Activated CD8-positive, alpha-beta memory T cell treated with anti-CD3 and anti-CD28 coated beads, Interleukin-2, amount 50 U/mL, for 1 hour (primary cell): ENCODE results near the gene RFTN1.

Source experiments
- DNase-seq: peaks from one replicate; pipeline ENCODE4 v3.0.0-alpha.2; 2020; ENCODE audit errors: extremely low read depth

Gene RFTN1

DNA sequence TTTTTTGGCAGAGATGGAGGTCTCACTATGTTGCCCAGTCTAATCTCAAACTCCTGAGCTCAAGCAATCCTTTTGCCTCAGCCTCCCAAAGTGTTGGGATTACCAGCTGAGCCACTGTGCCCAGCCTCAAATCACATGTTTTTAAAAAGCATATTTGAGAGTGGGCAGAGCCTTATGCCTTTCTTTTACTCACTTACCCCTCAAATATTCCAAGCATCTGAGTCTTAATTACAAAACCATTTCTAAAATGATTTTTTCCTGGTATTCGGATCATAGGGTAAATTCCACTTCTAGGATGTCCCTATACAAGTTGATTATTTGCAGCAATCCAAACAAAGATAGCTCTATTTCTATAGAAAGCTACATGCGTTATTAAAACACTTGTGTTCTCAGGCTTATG lies 106.1 kb downstream of the RFTN1 start:
- DNase-seq: no peak

DNA sequence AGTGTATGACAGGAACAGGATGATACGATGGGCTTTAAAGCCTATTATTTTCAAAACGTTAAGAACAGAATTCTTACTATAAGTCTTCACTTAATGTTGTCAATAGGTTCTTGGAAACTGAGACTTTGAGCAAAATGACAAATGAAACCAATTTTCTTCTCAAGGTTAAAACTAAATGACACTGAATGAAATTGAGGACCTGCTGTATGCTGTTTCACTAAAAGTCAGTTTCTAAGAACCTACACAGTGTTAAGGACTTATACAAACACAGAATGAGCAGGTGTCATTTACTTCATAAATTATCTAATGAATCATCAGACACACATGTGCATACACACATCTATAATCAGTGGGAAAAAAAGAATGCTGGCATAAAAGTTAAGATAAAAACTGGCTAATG lies 106.9 kb downstream of the RFTN1 start:
- no peak for DNase-seq

DNA sequence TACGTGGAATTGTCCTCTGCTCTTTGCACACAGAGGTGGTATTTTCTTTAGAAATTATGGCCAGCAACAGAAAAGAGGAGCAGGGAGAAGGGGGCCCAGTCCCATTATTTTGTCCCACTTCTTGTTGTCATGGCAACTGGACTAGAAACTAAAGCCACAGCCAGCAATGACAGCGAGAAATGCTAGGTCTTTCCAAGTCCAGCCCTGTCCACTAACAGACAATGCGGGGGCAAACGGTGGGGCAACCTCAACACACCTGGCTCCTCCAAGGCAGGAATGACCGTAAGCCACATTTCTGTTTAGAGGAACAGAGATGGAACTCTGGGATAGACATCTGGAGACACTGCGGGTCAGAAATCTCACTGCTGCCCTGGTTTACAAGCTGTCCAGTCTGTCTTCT lies 107.3 kb downstream of the RFTN1 start:
- DNase-seq: no peak

DNA sequence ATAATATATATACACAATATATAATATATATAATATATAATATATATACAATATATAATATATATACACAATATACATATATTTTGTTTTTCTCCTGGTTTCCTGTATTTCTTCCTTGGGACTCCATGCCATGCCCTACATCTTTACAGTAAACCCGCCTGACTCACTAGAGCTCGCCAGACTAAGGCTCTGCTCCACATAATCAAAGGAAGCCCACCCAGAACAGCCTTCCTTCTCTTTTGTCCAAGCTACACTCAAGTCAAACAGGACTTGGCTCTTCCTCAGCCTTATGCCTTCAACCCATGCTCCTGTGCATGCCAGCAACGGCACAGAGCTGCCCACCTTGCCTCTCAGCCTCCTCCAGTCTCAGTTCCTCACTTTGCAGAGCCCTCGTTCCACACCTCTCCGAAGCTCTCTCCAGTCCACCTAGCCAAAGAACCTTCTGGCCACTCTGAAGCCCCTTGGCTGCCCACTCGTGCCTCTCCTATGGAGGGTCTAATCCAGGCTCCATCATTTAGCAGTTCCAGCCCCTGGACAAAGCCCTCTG lies 109.1 kb downstream of the RFTN1 start:
- DNase-seq: no peak

DNA sequence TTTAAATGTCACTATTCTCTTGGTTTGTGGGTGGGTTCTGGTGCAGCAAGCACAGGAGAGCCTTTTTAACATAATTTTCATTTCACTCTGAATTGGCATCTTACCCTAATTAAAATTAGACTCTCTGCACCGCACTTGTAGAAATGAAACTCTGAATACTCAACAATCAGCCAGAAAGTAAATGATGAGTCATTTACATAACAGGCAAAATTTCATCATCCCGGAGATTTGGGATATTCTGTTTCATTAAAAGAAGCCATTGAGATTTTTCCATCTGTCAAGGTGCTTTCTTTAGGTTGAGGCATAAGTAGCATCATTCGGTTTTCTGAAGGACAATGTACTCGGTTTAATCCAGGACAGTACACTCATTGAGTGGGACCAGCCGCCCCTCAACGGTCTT lies 111.0 kb downstream of the RFTN1 start:
- no peak for DNase-seq

DNA sequence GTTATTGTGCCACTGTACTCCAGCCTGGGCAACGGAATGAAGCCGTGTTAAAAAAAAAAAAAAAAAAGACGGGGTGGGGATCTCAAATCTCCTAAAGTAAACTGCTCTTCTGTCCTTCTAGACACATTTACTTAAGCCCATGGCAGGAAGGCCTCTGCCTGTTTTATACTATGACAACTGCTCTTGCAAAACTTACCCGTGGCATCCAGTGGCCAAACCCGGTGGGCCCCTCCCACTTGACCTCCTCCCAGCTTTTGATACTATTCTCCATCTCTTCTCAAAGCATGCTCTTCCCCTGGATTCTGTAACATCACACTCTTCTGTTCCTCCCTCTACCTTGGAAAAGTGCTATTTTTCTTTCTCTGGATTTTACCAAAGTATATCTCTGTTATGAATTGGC lies 112.2 kb downstream of the RFTN1 start:
- no peak for DNase-seq

DNA sequence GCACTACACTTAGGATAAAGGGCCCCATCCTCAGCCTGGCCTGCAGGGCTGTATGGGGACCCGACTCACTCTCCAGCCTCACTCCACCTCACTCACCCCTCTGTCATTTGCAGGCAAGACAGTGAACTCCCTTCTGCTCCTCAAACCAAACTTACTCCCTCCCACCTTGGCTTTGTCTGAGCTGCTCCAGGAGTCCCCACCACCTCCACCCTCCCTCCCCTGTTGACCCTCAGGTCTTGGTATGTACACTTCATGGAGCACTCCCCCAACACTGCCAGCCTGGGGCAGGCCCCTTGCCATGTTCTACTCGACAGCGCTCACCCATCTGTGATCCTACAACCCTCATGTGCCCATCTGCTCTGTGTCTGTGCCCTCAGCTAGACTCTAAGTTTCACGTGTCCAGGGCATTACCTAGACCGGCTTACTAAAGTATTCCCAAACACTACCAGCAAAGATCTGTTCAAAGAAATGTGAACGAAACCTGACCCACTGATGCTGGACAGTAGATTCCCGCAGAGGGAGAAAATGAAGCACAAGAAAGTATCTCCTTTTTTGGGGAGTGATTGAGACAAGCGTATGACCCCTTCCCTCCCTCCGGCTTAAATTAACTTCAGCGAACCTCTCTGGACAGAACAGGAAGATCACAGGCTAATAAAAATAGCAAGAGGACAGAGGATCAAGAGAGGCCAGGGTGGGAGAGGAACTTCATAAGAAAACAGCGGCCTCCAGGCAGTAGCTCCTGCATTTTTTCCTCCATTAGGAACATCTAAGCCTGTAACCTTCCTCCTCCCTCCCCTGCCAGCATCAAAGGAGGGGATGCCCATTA lies 113.2 kb downstream of the RFTN1 start:
- DNase-seq: no peak

DNA sequence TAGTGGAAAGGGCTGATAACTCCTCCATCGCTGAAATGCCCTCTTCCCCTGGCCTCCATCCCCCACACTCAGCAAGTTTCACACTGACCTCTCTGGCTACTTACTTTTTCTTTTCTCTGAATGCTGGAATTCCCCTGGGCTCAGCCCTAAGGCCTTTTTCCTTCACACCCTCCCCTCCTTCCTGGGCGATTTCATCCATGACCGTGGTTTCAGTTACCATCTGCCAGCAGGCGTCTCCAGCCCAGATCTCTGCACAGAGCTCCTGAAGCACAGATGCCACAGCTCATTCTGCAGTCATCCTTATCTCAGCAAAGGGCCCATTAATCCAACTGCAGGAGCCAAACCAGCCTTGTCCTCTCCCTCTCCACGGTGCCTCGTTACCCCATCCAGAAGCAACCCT lies 114.0 kb downstream of the RFTN1 start:
- DNase-seq: no peak

DNA sequence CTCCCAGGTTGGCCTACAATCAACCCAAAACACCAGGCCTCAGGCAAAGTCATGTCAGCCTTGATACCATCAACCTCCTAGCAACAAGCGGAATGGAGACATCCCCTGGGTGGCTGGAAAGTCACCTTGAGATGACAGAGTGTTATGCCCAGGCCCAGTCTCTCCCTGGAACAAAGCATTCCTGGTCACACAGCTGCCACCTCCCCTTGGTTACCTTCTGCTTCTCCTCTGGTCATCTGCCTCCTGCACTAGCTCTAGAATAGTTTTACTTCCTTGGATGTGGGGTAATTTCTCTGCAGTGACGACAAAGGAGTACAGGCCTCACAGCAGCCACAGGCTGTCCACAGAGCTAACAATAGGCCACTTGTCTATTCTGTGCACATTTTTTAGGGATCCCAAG lies 114.9 kb downstream of the RFTN1 start:
- DNase-seq: no peak

DNA sequence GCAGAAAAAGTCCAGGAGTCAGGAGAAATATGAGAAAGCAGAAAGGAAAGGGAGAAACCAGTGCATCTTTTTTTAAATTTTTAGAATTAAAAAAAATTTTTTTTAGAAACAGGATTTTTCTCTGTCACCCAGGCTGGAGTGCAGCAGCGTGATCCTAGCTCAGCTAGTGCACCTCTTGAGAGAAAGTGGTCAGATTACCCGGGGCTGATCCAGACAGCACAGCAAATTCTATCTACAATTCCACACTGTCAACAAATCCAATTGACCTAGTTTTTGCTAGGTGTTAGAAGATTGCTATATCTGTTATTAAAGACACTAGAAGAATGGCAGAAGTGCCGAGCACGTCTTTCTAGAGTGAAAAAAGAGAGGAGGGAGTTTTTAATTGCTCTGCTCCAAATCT lies 117.3 kb downstream of the RFTN1 start:
- no peak for DNase-seq

DNA sequence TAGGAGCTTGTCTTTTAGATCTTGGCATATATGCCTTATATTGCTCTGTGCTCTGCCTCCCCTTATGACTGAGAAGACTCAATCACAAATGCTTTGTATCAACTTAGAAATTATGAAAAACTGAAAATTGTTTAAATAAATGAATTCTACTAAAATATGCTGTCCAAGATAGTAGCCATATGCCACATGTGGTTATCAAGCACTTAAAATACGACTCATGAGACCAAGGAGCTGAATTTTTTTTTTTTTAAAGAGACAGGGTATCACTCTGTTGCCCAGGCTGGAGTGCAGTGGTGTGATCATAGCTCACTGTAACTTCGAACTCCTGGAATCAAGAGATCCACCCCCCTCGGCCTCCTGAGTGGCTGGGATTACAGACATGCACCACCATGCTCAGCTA lies 118.3 kb downstream of the RFTN1 start:
- DNase-seq: no peak

DNA sequence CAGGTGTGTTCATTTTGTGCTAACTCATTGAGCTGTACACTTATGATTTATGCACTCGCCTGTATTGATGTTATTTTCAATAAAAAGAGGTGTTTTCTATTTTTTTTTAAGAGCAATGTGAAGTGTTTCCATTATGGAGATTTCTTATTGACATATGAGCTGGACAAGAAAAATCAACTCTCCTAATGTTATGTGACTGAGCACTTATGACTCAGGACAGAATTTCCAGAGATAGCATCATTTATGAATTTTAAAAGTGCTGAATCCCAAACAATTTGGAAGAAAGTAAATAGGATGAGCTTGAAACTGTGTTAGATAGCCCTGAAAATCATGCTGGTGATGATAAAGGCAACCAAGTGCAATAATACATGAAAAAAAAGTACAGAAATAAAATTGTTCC lies 118.9 kb downstream of the RFTN1 start:
- no peak for DNase-seq

DNA sequence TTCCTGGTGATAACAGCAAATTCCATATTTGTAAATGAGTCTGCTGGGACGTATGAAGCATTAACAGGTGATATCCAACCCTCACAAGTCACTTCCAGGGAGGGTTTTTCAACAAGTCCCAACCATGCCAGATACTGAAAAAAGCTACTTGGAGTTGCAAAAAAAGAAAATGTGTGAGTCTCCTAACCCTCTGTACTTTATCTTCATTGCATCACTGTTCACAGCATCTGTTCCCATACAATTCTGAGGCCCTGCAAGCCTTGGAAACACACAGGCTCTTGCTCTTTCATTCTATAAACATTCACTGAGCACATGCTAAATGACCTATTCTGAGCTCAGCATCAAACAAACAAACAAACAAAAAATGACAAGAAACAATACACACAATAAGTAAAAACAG lies 120.8 kb downstream of the RFTN1 start:
- no peak for DNase-seq

DNA sequence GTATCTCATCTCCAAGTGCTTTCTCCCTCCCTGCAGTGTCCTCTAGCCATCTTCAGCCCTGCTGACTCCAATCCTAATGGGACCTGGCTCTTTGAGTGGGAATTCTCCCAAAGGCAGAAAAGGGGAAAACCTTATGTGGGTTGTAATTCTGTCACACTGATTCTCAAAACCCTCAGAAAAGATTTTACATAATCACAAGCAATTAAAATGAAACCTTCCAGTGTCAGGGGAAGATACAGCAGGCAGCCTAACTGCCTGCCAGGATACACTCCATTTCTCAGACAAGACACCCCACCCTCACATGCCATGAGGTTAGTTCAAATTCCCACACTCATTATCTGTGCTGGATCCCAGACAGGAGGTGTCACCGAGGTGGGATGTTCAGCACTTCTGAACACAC lies 121.4 kb downstream of the RFTN1 start:
- DNase-seq: no peak

DNA sequence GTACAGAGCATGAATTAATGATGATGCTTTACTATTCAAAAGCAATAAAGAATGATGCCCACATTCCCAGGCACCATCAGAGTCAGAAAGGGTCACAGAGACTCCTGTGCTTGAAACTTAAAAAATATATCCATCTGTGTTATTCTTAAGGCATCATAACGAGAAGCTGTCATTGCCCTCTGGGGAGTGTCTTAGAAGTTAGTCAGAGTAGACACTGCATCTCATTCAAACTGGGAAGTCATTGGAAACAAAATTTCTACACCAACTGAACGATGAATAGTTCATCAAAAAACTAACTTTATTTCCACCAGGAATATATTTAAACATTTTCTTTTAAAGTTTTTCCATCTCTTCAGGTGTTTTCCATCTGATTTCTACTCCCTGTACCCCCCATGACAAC lies 122.9 kb downstream of the RFTN1 start:
- no peak for DNase-seq

DNA sequence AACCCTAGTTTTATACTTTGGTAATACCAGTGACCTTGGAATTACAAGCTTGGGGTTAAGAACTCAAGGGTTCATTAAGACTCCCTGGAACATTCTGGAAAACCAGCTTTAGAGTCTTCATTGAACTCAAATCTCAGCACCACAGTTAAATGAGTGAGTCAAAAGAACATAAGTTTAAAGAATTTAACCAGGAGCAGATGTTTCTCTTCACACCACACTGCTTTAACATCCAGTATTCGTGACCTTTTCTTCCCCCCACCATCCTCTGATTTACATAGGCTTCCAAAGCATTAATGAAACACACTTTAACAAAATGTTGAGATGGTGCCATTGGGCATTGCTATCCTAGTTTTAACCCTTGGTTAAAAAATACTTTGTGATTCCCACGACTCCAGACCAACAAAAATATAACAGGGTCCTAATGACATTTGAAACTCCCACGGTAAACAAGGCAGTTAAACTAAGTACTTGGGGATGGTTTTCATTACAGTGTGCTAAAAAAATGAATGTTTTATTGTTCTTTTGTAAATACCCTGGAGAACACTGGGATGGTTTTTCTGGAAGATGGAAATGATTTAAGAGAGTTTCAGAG lies 124.6 kb downstream of the RFTN1 start:
- DNase-seq: no peak

DNA sequence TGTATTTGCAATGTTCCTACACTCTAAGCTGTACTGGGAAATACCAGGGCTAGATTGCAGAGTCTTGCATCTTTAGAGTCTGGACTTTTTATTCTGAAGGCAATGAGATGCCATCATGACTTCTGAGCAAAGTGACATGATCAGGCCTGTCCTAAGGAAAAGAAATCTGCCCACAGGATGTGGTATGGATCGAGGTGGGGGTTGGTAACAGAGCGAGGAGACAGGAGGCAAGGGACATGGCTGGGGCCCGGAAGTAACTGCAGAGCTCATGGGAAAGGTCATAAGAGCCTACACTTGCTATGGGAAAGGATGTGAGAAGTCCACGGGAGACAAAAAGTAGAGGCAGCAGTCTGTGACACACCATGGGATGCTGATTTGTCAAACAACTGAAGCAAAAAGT lies 126.9 kb downstream of the RFTN1 start:
- no peak for DNase-seq

DNA sequence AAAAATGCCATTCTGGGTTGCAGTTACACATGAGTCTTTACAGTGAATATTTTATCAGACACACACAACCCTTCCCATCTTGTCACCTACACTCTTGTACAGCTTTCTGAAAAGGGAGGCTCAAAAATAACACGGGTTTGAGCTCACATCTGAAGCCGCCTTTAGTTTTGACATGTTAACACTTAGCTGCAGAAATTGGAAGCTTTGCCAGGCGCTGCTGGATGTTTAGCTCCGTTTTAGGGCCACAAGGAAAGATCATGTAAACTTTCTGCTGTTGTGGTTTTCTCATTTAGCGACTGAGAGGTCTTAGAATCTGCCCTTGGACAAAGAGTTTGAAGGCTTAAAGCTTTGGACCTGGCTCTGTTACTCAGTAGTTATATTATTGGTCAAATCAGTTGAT lies 128.3 kb downstream of the RFTN1 start:
- DNase-seq: no peak

DNA sequence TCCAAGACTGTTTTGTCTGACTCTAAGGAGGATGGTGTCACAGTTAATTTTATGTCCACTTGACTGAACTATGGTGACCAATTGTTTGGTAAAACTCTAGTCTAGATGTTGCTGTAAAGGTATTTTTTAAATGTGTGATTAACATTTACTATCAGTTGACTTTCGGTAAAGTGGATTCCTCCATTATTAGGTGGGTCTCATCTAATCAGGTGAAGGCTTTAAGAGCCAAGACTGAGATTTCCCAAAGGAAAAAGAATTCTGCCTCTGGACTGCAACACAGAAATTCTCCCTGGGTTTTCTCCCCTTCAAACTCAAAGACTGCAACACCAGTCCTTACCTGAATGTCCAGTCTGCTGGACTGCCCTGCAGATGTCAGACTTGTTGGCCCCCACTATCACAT lies 129.6 kb downstream of the RFTN1 start:
- no peak for DNase-seq

DNA sequence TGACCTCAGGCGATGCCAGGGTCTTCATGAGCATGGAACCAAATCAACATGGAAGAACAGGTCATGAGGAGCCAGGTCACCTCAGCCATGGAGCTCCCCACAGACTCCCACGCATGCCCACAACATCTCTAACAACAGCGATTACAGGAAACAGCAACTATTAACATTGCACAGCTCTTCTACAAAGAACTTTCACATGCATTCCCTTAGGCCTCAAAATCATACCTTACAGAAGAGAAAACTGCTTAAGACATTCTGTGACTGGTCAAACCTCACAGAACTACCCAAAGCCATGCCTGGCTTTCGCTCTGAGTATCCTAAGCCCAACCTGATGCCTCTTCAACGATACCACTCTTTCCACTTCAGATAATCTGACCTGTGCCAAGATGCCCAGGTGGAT lies 130.7 kb downstream of the RFTN1 start:
- DNase-seq: no peak

DNA sequence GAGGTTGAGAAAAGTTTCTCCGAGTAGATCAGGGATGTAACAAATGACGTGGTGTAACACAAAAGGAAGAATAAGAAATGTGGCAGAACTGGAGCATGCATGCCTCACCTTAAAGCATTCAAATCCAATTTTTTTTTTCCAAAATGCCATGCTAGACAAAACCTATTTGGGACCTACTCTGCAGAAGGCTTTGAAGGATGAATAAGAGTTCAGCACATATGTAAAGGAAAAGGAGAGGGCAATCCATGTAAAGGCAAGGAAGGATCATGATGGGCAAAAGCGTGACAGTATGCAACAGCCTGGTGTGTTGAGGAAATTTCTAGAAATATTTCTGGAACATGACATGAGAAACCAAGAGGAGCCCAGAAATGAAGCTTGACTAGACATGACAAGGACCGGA lies 132.1 kb downstream of the RFTN1 start:
- no peak for DNase-seq

DNA sequence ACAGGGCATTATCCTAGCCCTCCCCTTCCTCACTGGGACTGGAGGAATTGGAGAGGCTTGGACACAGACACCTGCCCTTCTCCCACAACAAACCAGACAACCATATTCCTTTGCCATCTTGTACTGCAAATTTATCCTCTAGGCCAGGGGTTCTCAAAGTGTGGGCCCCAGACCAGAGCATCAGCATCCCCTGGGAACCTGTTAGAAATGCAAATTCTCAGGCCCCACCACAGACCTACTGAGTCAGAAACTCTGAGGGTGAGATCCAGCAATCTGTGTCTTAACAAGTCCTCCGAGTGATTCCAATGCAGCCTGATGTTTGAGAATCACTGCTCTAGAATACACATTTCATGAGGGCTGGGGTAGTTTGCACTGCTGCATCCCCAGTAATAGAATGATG lies 133.1 kb downstream of the RFTN1 start:
- DNase-seq: no peak

DNA sequence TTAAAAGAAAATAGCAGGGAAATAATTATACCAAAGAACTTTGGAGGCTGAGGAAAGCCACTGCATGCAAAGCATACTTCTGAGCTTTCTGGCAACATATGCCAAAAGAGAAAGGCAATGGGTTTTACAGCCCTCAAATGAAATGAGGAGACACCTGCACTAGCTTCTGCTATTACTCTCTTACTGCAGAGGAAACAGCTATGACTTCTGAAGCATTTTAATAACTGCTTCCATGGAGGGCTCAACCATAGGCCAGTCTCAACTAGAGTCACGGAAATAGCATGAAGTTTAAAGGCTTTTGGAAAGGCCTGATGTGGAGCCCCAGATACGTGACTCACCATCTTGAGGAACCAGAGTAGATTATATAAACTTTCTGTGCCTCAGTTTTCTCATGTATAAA lies 133.7 kb downstream of the RFTN1 start:
- no peak for DNase-seq

DNA sequence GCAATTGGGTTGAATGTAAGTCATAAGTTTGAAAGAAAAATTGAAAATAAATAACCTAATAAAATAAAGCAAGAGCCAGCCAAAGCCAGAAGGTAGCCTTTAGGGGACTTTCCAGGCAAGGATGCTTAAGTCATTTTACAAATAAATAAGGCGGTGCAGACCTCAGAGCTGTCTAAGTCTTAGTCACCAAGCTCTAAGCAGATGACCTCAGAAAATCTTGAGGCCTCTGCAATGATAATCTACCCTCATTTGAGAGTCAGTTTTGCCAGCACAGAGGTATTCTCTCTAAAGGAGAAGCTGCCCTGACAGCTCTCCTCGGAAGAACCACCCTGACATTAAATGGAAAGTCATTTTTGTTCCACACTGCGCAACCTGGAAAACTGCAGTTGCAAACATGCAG lies 134.6 kb downstream of the RFTN1 start:
- DNase-seq: no peak
